HG03432 (cell line): ENCODE results near the gene NEUROD1.
"Not testable (repeated sequence)": the region's sequence is repeated elsewhere in the genome, so short reads cannot be mapped to it uniquely, and the experiment has no call there.

Experiments
- ATAC-seq: cut with Tn5 transposase; IDR thresholded peaks from one replicate; pipeline ENCODE4 v1.9.1; 2021; ENCODE audit warnings: mild to moderate bottlenecking, moderate library complexity; ENCODE audit not compliant: unreplicated experiment

NEUROD1 gene

GRCh38 chr2:181680055-181680936 is at the start of gene NEUROD1:
Gene NEUROD1 (minus strand): TSS chr2:181680517. CDS start chr2:181678860, 1,657 bp downstream.
- ATAC-seq: peak; percentile 47

- ATAC-seq: no peak
Measured at GRCh38 chr2:181725476-181725875, 45.2 kb upstream of the NEUROD1 start.

- no peak for ATAC-seq
Measured at GRCh38 chr2:181724662-181725061, 44.3 kb upstream of the NEUROD1 start.

- no peak for ATAC-seq
Measured at GRCh38 chr2:181723731-181724130, 43.4 kb upstream of the NEUROD1 start.

GRCh38 chr2:181715033-181715630 is 34.8 kb upstream of the NEUROD1 start:
- peak; percentile 96 for ATAC-seq

GRCh38 chr2:181711051-181711450 is 30.7 kb upstream of the NEUROD1 start:
- ATAC-seq: not testable (repeated sequence)

- ATAC-seq: not testable (repeated sequence)
Measured at GRCh38 chr2:181702519-181702918, 22.2 kb upstream of the NEUROD1 start.

GRCh38 chr2:181698223-181698622 is 17.9 kb upstream of the NEUROD1 start:
- ATAC-seq: no peak

- peak; percentile 49 for ATAC-seq
Measured at GRCh38 chr2:181697571-181697970, 17.3 kb upstream of the NEUROD1 start.

- no peak for ATAC-seq
Measured at GRCh38 chr2:181697126-181697525, 16.8 kb upstream of the NEUROD1 start.

GRCh38 chr2:181694271-181694670 is 14.0 kb upstream of the NEUROD1 start:
- ATAC-seq: no peak

- ATAC-seq: no peak
Measured at GRCh38 chr2:181690860-181691259, 10.5 kb upstream of the NEUROD1 start.

GRCh38 chr2:181686576-181687185 is 6.4 kb upstream of the NEUROD1 start:
- no peak for ATAC-seq

GRCh38 chr2:181685150-181685688 is 4.9 kb upstream of the NEUROD1 start:
- ATAC-seq: no peak

GRCh38 chr2:181684454-181685149 is 4.3 kb upstream of the NEUROD1 start:
- no peak for ATAC-seq

- ATAC-seq: peak; percentile 32
Measured at GRCh38 chr2:181683518-181684453, 3.5 kb upstream of the NEUROD1 start.

- ATAC-seq: peak; percentile 11
Measured at GRCh38 chr2:181682795-181683517, 2.6 kb upstream of the NEUROD1 start.

- no peak for ATAC-seq
Measured at GRCh38 chr2:181682026-181682789, 1.9 kb upstream of the NEUROD1 start.
